Esophagus muscularis mucosa (tissue), 4 donors: ENCODE results near the gene ZMIZ1. TPM values are rescaled to one million over a fixed set of nuclear protein-coding genes. Genes with fewer than 3 reads are reported as not detected.
"Not testable (repeated sequence)": the region's sequence is repeated elsewhere in the genome, so short reads cannot be mapped to it uniquely, and the experiment has no call there.

ENCODE experiments used
- DNase-seq: peaks from one replicate; pipeline ENCODE4 v3.0.0-alpha.2; 2017; ENCODE audit errors: extremely low spot score
- H3K27ac ChIP-seq, 4 donors: fragments of 200-600 bp; sonication (generic); replicated peaks in 1 of 4; 1 replicate in 3 of 4; 2 replicates in 1 of 4; pipeline ENCODE4 v1.5.1; 2016 to 2019; ENCODE audit warnings: mild to moderate bottlenecking in 1 of 4
- H3K27me3 ChIP-seq, 4 donors: fragments of 200-600 bp; sonication (generic); one replicate each; pipeline versions ENCODE4 v1.5.1 to v1.6.0; 2016 to 2019
- H3K36me3 ChIP-seq, 4 donors: fragments of 200-600 bp; sonication (generic); one replicate each; pipeline ENCODE4 v1.5.1; 2016 to 2019
- H3K4me1 ChIP-seq, 4 donors: fragments of 200-600 bp; sonication (generic); one replicate each; pipeline ENCODE4 v1.5.1; 2016 to 2019
- H3K4me3 ChIP-seq, 4 donors: fragments of 200-600 bp; sonication (generic); 1 replicate in 2 of 4; 2 replicates in 2 of 4; pipeline ENCODE4 v1.5.1; 2016 to 2019; ENCODE audit warnings: mild to moderate bottlenecking in 4 of 4, moderate library complexity in 1 of 4
- H3K9me3 ChIP-seq, 4 donors: fragments of 200-600 bp; sonication (generic); 1 replicate in 3 of 4; 2 replicates in 1 of 4; pipeline ENCODE4 v1.5.1; 2016 to 2019
- CTCF ChIP-seq, 3 experiments: fragments of 200-600 bp in 2 of 3; fragments of 450-650 bp in 1 of 3; sonication (generic) in 2 of 3; IDR thresholded peaks; one replicate each; pipeline ENCODE4 v1.5.1; 2017 to 2019; ENCODE audit warnings: antibody characterized with exemption in 3 of 3, mild to moderate bottlenecking in 2 of 3, moderate library complexity in 1 of 3
- EP300 ChIP-seq: sonication (generic); formaldehyde crosslinking; IDR thresholded peaks from one replicate; pipeline ENCODE4 v1.6.1; 2017; ENCODE audit warnings: antibody characterized with exemption
- POLR2A ChIP-seq: fragments of 450-650 bp; IDR thresholded peaks from one replicate; pipeline ENCODE4 v1.6.1; 2017; ENCODE audit warnings: antibody characterized with exemption, moderate library complexity, mild to moderate bottlenecking, low read depth
- POLR2AphosphoS5 ChIP-seq, 2 donors: sonication (generic); formaldehyde crosslinking; IDR thresholded peaks; one replicate each; pipeline ENCODE4 v1.6.1; 2017; ENCODE audit warnings: antibody characterized with exemption in 2 of 2
- WGBS: methylation state at CpG from one replicate; pipeline ENCODE4 v1.1.5; 2018; 5-methylcytosine and 5-hydroxymethylcytosine counted together
- intact Hi-C: fragments of 100-400 bp; cut with DNase I; formaldehyde crosslinking; loops from one replicate; pipeline ENCODE4 v1.15.1; 2023
- total RNA-seq, 4 donors: library from RNA; depleted of rRNA; stranded (reverse); fragments of >200 nt; gene quantifications; one replicate each; pipeline versions ENCODE4 v1.1.0 to v1.2.1, GENCODE V29; 2016

Gene ZMIZ1
- total RNA-seq, 4 donors from 2014 or later = 48.7 to 87.2 (median 66.0) TPM

- peaks cover 53 to 64% (median 62%) of the 10 kb centered on the region in 4 donors for H3K4me1 ChIP-seq
- WGBS = 33% methylated on average over 1 of the region's 3 CpGs
- H3K27me3 ChIP-seq = no peaks in the 10 kb centered on the region
- H3K36me3 ChIP-seq = peaks cover 13 to 39% (median 31%) of the 10 kb centered on the region in 4 donors
- TF ChIP-seq POLR2A (no peak), POLR2AphosphoS5 (IDR thresholded peaks at IDR 0.05) (no peak)
- peak overlapping the region; percentile 1 to 18 (median 8) for H3K4me3 ChIP-seq
- H3K9me3 ChIP-seq = no peaks in the 10 kb centered on the region
- DNase-seq = no peak
- intact Hi-C loops = no loop called here
- peak overlapping the region; percentile 78 to 90 (median 82) for H3K27ac ChIP-seq
Observed at GRCh38 chr10:79275105-79275430, 206.3 kb downstream of the ZMIZ1 start.

GRCh38 chr10:79275431-79275851, 206.7 kb downstream of the ZMIZ1 start:
- Histone ChIP-seq H3K4me3 (peak overlapping the region in 1 of 4 donors; percentile 1), H3K27ac (peak overlapping the region; percentile 78 to 90 (median 82)), H3K9me3 (no peaks in the 10 kb centered on the region), H3K36me3 (peaks cover 13 to 43% (median 34%) of the 10 kb centered on the region in 4 donors), H3K27me3 (no peaks in the 10 kb centered on the region), H3K4me1 (peaks cover 50 to 60% (median 59%) of the 10 kb centered on the region in 4 donors)
- no peak for DNase-seq
- WGBS = 31% methylated on average over 8 of the region's 10 CpGs
- TF ChIP-seq CTCF (IDR thresholded peaks at IDR 0.05) = no peak
- no peak for TF ChIP-seq EP300
- TF ChIP-seq POLR2A = no peak
- TF ChIP-seq POLR2AphosphoS5 (IDR thresholded peaks at IDR 0.05) = no peak
- intact Hi-C loops = no loop called here

GRCh38 chr10:79277579-79278269, 209.0 kb downstream of the ZMIZ1 start:
- no peaks in the 10 kb centered on the region for H3K27me3 ChIP-seq
- no peak for DNase-seq
- no peak overlapping the region for H3K4me3 ChIP-seq
- 85% methylated on average over 12 of the region's 13 CpGs for WGBS
- TF ChIP-seq EP300 (no peak), POLR2AphosphoS5 (IDR thresholded peaks at IDR 0.05) (no peak), POLR2A (no peak), CTCF (IDR thresholded peaks at IDR 0.05) (no peak)
- intact Hi-C loops = no loop called here
- peak overlapping the region in 1 of 4 donors; percentile 18 for H3K27ac ChIP-seq
- peaks cover 34 to 44% (median 40%) of the 10 kb centered on the region in 4 donors for H3K4me1 ChIP-seq
- peaks cover 13 to 66% (median 52%) of the 10 kb centered on the region in 4 donors for H3K36me3 ChIP-seq
- H3K9me3 ChIP-seq = no peaks in the 10 kb centered on the region

- H3K27ac ChIP-seq, H3K9me3 ChIP-seq, DNase-seq, intact Hi-C loops, H3K27me3 ChIP-seq, H3K4me3 ChIP-seq: not testable (repeated sequence)
- H3K4me1 ChIP-seq = peaks cover 22 to 44% (median 40%) of the 10 kb centered on the region in 4 donors
- H3K36me3 ChIP-seq = peaks cover 13 to 78% (median 55%) of the 10 kb centered on the region in 4 donors
- WGBS = no CpG with 5 or more reads among the region's 33 CpGs
Observed at GRCh38 chr10:79279047-79279446, 210.3 kb downstream of the ZMIZ1 start.

GRCh38 chr10:79280956-79281355, 212.2 kb downstream of the ZMIZ1 start:
- WGBS = 90% methylated on average over 6 of the region's 6 CpGs
- intact Hi-C loops = no loop called here
- Histone ChIP-seq H3K4me1 (peaks cover 17 to 43% (median 39%) of the 10 kb centered on the region in 4 donors), H3K9me3 (no peaks in the 10 kb centered on the region), H3K36me3 (peaks cover 13 to 89% (median 70%) of the 10 kb centered on the region in 4 donors), H3K27ac (no peak overlapping the region), H3K27me3 (no peaks in the 10 kb centered on the region), H3K4me3 (no peak overlapping the region)
- no peak for DNase-seq
- TF ChIP-seq EP300 (no peak), POLR2A (no peak), CTCF (IDR thresholded peaks at IDR 0.05) (no peak), POLR2AphosphoS5 (IDR thresholded peaks at IDR 0.05) (no peak)

- Histone ChIP-seq H3K9me3 (no peaks in the 10 kb centered on the region), H3K36me3 (peaks cover 9 to 89% (median 66%) of the 10 kb centered on the region in 4 donors), H3K4me1 (peaks cover 29 to 49% (median 47%) of the 10 kb centered on the region in 4 donors), H3K27ac (peak overlapping the region in 1 of 4 donors; percentile 13), H3K27me3 (no peaks in the 10 kb centered on the region), H3K4me3 (no peak overlapping the region)
- DNase-seq = no peak
- intact Hi-C loops = no loop called here
- TF ChIP-seq CTCF (IDR thresholded peaks at IDR 0.05) = no peak
- no peak for TF ChIP-seq POLR2AphosphoS5 (IDR thresholded peaks at IDR 0.05)
- no peak for TF ChIP-seq POLR2A
- TF ChIP-seq EP300 = no peak
- 85% methylated on average over 11 of the region's 11 CpGs for WGBS
Observed at GRCh38 chr10:79282388-79282787, 213.6 kb downstream of the ZMIZ1 start.
